Vagina (tissue), 2 donors: ENCODE data around the gene GOLGA8F.
"Not testable (repeated sequence)": the region's sequence is repeated elsewhere in the genome, so short reads cannot be mapped to it uniquely, and the experiment has no call there.

Experiments
- POLR2AphosphoS5 ChIP-seq, 2 donors: sonication (generic); formaldehyde crosslinking; IDR thresholded peaks; one replicate each; pipeline ENCODE4 v1.9.0; 2017; ENCODE audit warnings: antibody characterized with exemption in 2 of 2, mild to moderate bottlenecking in 2 of 2, low read depth in 1 of 2; ENCODE audit not compliant: insufficient read depth in 1 of 2
- TF ChIP-seq, protein P1 (sequence below), 3 experiments: fragments of 450-650 bp in 2 of 3; fragments of 200-600 bp in 1 of 3; sonication (generic) in 1 of 3; IDR thresholded peaks; one replicate each; pipeline ENCODE4 v1.5.1; 2017 to 2019; ENCODE audit warnings: antibody characterized with exemption in 3 of 3, mild to moderate bottlenecking in 2 of 3, moderate library complexity in 2 of 3

GRCh38 chr15:28435594-28435993 lies 57.1 kb downstream of the GOLGA8F start:
- TF ChIP-seq, protein P1, sequence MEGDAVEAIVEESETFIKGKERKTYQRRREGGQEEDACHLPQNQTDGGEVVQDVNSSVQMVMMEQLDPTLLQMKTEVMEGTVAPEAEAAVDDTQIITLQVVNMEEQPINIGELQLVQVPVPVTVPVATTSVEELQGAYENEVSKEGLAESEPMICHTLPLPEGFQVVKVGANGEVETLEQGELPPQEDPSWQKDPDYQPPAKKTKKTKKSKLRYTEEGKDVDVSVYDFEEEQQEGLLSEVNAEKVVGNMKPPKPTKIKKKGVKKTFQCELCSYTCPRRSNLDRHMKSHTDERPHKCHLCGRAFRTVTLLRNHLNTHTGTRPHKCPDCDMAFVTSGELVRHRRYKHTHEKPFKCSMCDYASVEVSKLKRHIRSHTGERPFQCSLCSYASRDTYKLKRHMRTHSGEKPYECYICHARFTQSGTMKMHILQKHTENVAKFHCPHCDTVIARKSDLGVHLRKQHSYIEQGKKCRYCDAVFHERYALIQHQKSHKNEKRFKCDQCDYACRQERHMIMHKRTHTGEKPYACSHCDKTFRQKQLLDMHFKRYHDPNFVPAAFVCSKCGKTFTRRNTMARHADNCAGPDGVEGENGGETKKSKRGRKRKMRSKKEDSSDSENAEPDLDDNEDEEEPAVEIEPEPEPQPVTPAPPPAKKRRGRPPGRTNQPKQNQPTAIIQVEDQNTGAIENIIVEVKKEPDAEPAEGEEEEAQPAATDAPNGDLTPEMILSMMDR (IDR thresholded peaks at IDR 0.05): not testable (repeated sequence)
- not testable (repeated sequence) for TF ChIP-seq POLR2AphosphoS5 (IDR thresholded peaks at IDR 0.05; ENCODE audit: insufficient read depth in 1 of 2, low read depth in 1 of 2)
